Measurements from ENCODE around the gene SPATA7.

- TF ChIP-seq POLR2A (IDR thresholded peaks at IDR 0.05; ENCODE audit: low read length) (no peak), GATA1 (IDR thresholded peaks at IDR 0.05; ENCODE audit: low read depth, low read length) (no peak)
These were observed 16.0 kb upstream of the SPATA7 start for GRCh38 chr14:88369496-88369895.

All from erythroblast (primary cell).